ENCODE results near the gene PLD4. TPM values are rescaled to one million over a fixed set of nuclear protein-coding genes. Genes with fewer than 3 reads are reported as not detected.

PLD4 gene
- total RNA-seq, 1 donor from 2014 or later: 0.06 TPM

Other genes with a start within 250 kb of the PLD4 start
- 160 TPM for gene INF2, start 235.3 kb upstream of the PLD4 start, total RNA-seq
- gene ADSS1, start 200.7 kb upstream of the PLD4 start, total RNA-seq: 5.2 TPM
- 60.0 TPM for gene SIVA1, start 171.7 kb upstream of the PLD4 start, total RNA-seq
- 170 TPM for gene AKT1, start 129.1 kb upstream of the PLD4 start, total RNA-seq
- 5.9 TPM for gene ZBTB42, start 123.8 kb upstream of the PLD4 start, total RNA-seq
- 38.3 TPM for gene CEP170B, start 59.6 kb upstream of the PLD4 start, total RNA-seq
- 15.7 TPM for gene AHNAK2, start 53.5 kb downstream of the PLD4 start, total RNA-seq
- gene CLBA1, start 60.9 kb downstream of the PLD4 start, total RNA-seq: 2.8 TPM
- gene CDCA4, start 96.2 kb downstream of the PLD4 start, total RNA-seq: 3.4 TPM
- gene GPR132, start 140.6 kb downstream of the PLD4 start, total RNA-seq: 4.5 TPM
- 25.1 TPM for gene JAG2, start 243.9 kb downstream of the PLD4 start, total RNA-seq

All from mesenteric fat pad (tissue), 1 donor.